MG63 (cell line): Measurements from ENCODE around the gene UBE2J2. TPM values are rescaled to one million over a fixed set of nuclear protein-coding genes. Genes with fewer than 3 reads are reported as not detected.
"Not testable (repeated sequence)": the region's sequence is repeated elsewhere in the genome, so short reads cannot be mapped to it uniquely, and the experiment has no call there.

Experiments used
- DNase-seq: peaks from one replicate; pipeline ENCODE4 v3.0.0-alpha.2; 2020
- H3K27me3 ChIP-seq: fragments of 250-450 bp; sonication (Bioruptor Pico); 2 replicates; pipeline ENCODE4 v1.5.1; 2020; ENCODE audit warnings: mild to moderate bottlenecking, moderate library complexity
- H3K36me3 ChIP-seq: fragments of 250-450 bp; sonication (Bioruptor Pico); 2 replicates; pipeline ENCODE4 v1.5.1; 2020; ENCODE audit warnings: mild to moderate bottlenecking, moderate library complexity
- H3K4me3 ChIP-seq: fragments of 250-450 bp; sonication (Bioruptor Pico); 2 replicates; pipeline ENCODE4 v1.5.1; 2020; ENCODE audit warnings: mild to moderate bottlenecking, moderate library complexity
- H3K9me3 ChIP-seq: fragments of 250-450 bp; sonication (Bioruptor Pico); 2 replicates; pipeline ENCODE4 v1.5.1; 2020; ENCODE audit warnings: mild to moderate bottlenecking, moderate library complexity
- total RNA-seq: library from RNA; depleted of rRNA; stranded (reverse); fragments of >200 nt; shearing (Covaris generic); gene quantifications from 2 replicates; pipeline ENCODE4 v1.2.3, GENCODE V29; 2014; ENCODE audit warnings: low replicate concordance; rRNA removed

UBE2J2 gene
- total RNA-seq = 66.2 and 94.1 TPM in 2 replicates

- no peaks in the 10 kb centered on the region for H3K27me3 ChIP-seq
- H3K9me3 ChIP-seq = no peaks in the 10 kb centered on the region
- peak; percentile 92 for DNase-seq
- peak within 1 kb of the TSS; percentile 83 for H3K4me3 ChIP-seq
- H3K36me3 ChIP-seq = peaks cover 28% of the 10 kb centered on the region
Observed at GRCh38 chr1:1273512-1274298, at the start of gene UBE2J2. TSS of gene UBE2J2 (minus strand) at chr1:1273854. CDS start at chr1:1267992, 5,862 bp downstream.

- DNase-seq = no peak
- H3K9me3 ChIP-seq = no peaks in the 10 kb centered on the region
- no peaks in the 10 kb centered on the region for H3K27me3 ChIP-seq
- H3K4me3 ChIP-seq = no peak overlapping the region
- peaks cover 21% of the 10 kb centered on the region for H3K36me3 ChIP-seq
Observed at GRCh38 chr1:1322952-1323351, 49.3 kb upstream of the UBE2J2 start.

- Histone ChIP-seq H3K4me3 (no peak overlapping the region), H3K9me3 (no peaks in the 10 kb centered on the region), H3K27me3 (no peaks in the 10 kb centered on the region), H3K36me3 (peaks cover 26% of the 10 kb centered on the region)
- no peak for DNase-seq
Observed at GRCh38 chr1:1322418-1322817, 48.8 kb upstream of the UBE2J2 start.

GRCh38 chr1:1321477-1321876, 47.8 kb upstream of the UBE2J2 start:
- H3K9me3 ChIP-seq = no peaks in the 10 kb centered on the region
- no peak for DNase-seq
- H3K27me3 ChIP-seq = no peaks in the 10 kb centered on the region
- peaks cover 33% of the 10 kb centered on the region for H3K36me3 ChIP-seq
- no peak overlapping the region for H3K4me3 ChIP-seq

- no peak for DNase-seq
- Histone ChIP-seq H3K36me3 (peaks cover 39% of the 10 kb centered on the region), H3K27me3 (no peaks in the 10 kb centered on the region)
Observed at GRCh38 chr1:1320666-1321448, 47.2 kb upstream of the UBE2J2 start.

GRCh38 chr1:1319646-1319941, 45.9 kb upstream of the UBE2J2 start:
- DNase-seq = no peak
- H3K36me3 ChIP-seq = peaks cover 43% of the 10 kb centered on the region
- H3K9me3 ChIP-seq = no peaks in the 10 kb centered on the region
- H3K27me3 ChIP-seq = no peaks in the 10 kb centered on the region
- H3K4me3 ChIP-seq = no peak overlapping the region

More at GRCh38 chr1:1320666-1321448, 47.2 kb upstream of the UBE2J2 start:
- Histone ChIP-seq H3K4me3 (no peak overlapping the region), H3K9me3 (no peaks in the 10 kb centered on the region)

GRCh38 chr1:1318777-1319645, 45.4 kb upstream of the UBE2J2 start:
- Histone ChIP-seq H3K4me3 (no peak overlapping the region), H3K36me3 (peaks cover 45% of the 10 kb centered on the region), H3K9me3 (no peaks in the 10 kb centered on the region), H3K27me3 (no peaks in the 10 kb centered on the region)
- no peak for DNase-seq

GRCh38 chr1:1318131-1318652, 44.5 kb upstream of the UBE2J2 start:
- no peak overlapping the region for H3K4me3 ChIP-seq
- H3K27me3 ChIP-seq = no peaks in the 10 kb centered on the region
- H3K36me3 ChIP-seq = peaks cover 52% of the 10 kb centered on the region
- peak; percentile 95 for DNase-seq
- H3K9me3 ChIP-seq = no peaks in the 10 kb centered on the region

- DNase-seq = no peak
- Histone ChIP-seq H3K9me3 (no peaks in the 10 kb centered on the region), H3K27me3 (no peaks in the 10 kb centered on the region), H3K36me3 (peaks cover 59% of the 10 kb centered on the region), H3K4me3 (no peak overlapping the region)
Observed at GRCh38 chr1:1317420-1317819, 43.8 kb upstream of the UBE2J2 start.

- not testable (repeated sequence) for DNase-seq, H3K9me3 ChIP-seq, H3K4me3 ChIP-seq, H3K27me3 ChIP-seq
- peaks cover 67% of the 10 kb centered on the region for H3K36me3 ChIP-seq
Observed at GRCh38 chr1:1316199-1316598, 42.5 kb upstream of the UBE2J2 start.

- H3K4me3 ChIP-seq = no peak overlapping the region
- H3K27me3 ChIP-seq = no peaks in the 10 kb centered on the region
- no peaks in the 10 kb centered on the region for H3K9me3 ChIP-seq
- DNase-seq = no peak
- H3K36me3 ChIP-seq = peaks cover 72% of the 10 kb centered on the region
Observed at GRCh38 chr1:1315435-1315954, 41.8 kb upstream of the UBE2J2 start.

GRCh38 chr1:1314678-1315335, 41.2 kb upstream of the UBE2J2 start:
- no peak overlapping the region for H3K4me3 ChIP-seq
- peaks cover 72% of the 10 kb centered on the region for H3K36me3 ChIP-seq

GRCh38 chr1:1314237-1314586, 40.6 kb upstream of the UBE2J2 start:
- DNase-seq = no peak
- Histone ChIP-seq H3K9me3 (no peaks in the 10 kb centered on the region), H3K4me3 (no peak overlapping the region), H3K36me3 (peaks cover 74% of the 10 kb centered on the region), H3K27me3 (no peaks in the 10 kb centered on the region)

More at GRCh38 chr1:1314678-1315335, 41.2 kb upstream of the UBE2J2 start:
- DNase-seq = no peak
- Histone ChIP-seq H3K9me3 (no peaks in the 10 kb centered on the region), H3K27me3 (no peaks in the 10 kb centered on the region)

- Histone ChIP-seq H3K27me3 (no peaks in the 10 kb centered on the region), H3K36me3 (peaks cover 69% of the 10 kb centered on the region), H3K4me3 (no peak overlapping the region), H3K9me3 (no peaks in the 10 kb centered on the region)
- no peak for DNase-seq
Observed at GRCh38 chr1:1313500-1314236, 40.0 kb upstream of the UBE2J2 start.

GRCh38 chr1:1312450-1313314, 39.0 kb upstream of the UBE2J2 start:
- Histone ChIP-seq H3K4me3 (no peak overlapping the region), H3K9me3 (no peaks in the 10 kb centered on the region), H3K36me3 (peaks cover 65% of the 10 kb centered on the region), H3K27me3 (no peaks in the 10 kb centered on the region)
- DNase-seq = no peak
